HG02885 (cell line): Measurements from ENCODE around the gene AK8.
"Not testable (repeated sequence)": the region's sequence is repeated elsewhere in the genome, so short reads cannot be mapped to it uniquely, and the experiment has no call there.

Experiments
- ATAC-seq: cut with Tn5 transposase; IDR thresholded peaks from one replicate; pipeline ENCODE4 v1.9.1; 2021; ENCODE audit warnings: mild to moderate bottlenecking; ENCODE audit not compliant: unreplicated experiment, poor library complexity

Gene AK8

GRCh38 chr9:132728071-132728470 is 150.0 kb downstream of the AK8 start:
- ATAC-seq: no peak

DNA sequence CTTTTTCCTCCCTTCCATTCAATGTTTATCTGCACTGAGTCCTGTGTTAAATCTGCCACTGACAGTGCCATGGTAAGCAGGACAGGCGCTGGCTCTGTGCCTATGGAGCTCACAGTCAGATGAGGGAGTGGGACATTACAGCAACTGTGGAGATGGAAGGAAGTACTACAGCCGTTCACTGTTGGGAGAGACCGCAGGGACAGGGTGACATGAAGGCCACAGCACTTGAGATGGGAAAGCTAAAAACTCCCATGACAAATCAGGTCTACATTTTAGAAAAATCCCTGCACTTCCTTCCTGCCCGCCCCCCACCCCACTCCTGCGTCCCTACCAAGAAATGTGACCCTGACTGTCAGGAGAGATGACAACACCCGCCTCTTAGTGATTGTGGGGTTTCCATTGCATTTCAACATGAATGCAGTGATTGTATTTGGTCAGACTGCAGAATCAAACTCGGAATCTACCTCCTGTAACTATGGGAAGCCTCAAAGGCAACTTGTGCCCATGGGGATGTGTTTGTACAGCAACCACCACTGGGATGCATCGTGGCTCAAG is 151.4 kb downstream of the AK8 start:
- no peak for ATAC-seq

DNA sequence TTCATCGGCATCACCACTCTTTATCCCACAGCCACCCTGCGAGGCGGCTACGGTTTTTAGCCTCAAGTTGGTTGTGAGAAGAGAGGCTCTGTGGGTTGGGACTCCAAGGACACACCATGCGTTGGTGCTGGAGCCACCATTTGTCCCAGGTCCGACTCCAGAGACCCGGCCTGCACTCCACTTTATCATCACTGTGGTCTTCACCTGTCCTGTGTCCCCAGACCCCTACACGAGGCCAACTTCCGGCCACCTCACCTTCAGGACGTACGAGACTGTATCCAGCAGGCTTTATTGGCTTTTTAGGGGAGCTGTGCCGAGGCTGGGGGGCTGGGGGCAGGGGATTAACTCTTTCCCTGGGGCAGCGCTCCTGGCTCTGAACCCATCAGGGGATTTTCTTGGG is 152.8 kb downstream of the AK8 start:
- no peak for ATAC-seq

GRCh38 chr9:132723809-132724208 is 154.3 kb downstream of the AK8 start:
- no peak for ATAC-seq

DNA sequence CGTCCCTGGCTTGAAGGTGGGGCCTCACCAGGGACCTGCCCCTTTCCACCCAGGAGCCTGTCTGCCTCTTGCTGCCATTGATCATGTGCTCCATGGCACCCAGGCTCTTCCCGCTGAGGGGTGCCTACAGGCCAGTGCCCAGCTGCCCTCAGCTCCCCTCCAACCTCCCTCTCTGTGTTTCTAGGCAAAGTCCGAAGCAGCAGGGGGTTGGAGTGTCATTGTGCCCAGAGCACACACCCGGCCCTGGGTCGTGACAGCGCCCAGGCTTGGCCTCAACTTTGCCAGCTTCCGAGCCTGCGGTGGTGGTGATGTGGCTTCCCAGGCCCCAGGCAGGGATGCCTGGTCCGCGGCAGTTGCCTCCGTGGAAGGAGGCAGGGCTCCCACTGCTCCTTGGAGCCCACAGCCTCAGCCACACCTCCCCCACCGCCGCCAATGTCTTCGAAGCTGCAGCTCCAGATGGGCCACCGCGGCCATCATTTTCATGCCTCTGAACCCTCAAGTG is 155.5 kb downstream of the AK8 start:
- no peak for ATAC-seq

DNA sequence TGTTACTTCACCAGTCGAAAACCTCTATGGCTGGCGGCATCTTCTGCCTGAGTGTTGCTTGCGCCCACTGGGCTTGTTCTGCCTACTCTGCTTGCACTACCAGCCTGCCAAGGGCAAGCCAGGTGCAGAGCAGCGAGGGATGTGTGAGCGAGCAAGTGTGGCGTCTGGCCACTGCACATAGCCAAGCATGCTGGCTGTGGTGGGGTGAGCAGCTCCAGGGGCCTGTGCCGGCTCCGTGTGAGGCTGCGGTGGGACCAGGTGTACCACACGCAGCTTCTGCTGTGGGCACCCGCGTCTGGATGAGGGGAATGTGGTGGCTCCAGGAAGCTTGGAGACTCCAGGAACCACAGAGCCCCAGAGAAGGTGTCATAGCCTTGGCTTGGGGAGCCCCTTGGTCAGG is 156.4 kb downstream of the AK8 start:
- ATAC-seq: no peak

- ATAC-seq: not testable (repeated sequence)
Observed at GRCh38 chr9:132718381-132718928, 159.6 kb downstream of the AK8 start.

GRCh38 chr9:132717326-132717945 is 160.6 kb downstream of the AK8 start:
- ATAC-seq: no peak

DNA sequence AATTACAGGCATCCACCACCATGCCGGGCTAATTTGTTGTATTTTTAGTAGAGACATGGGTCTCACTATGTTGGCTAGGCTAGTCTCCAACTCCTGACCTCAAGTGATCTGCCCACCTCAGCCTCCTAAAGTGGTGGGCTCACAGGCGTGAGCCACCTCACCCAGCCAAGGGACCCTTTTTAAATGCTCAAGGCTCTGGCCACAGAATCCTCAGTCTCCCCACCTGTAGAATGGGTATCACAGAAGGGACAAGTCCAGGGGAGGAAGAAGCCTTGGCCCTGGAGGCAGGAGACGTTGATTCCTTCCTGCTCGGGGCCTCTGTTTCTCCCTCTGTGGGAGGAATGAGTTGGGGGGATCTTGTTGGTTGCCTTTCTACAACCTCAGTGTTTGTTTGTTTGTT is 162.1 kb downstream of the AK8 start:
- ATAC-seq: no peak

DNA sequence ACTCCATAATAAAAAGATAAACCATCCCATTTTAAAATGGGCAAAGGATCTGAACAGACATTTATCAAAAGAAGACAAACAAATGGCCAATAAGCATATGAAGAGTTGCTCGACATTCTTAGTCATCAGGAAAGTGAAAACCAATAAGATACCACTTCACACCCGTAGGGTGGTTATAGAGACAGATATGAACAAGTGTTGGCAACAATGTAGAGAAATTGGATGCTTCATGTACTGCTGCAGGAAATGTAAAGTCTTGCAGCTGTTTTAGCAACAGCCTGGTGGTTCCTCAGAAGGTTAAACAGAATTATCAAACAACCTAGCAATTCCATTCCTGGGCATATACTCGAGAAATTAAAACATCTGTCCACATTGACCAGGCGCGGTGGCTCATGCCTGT is 165.3 kb downstream of the AK8 start:
- ATAC-seq: no peak

GRCh38 chr9:132711846-132712245 is 166.2 kb downstream of the AK8 start:
- ATAC-seq: no peak

GRCh38 chr9:132711152-132711551 is 166.9 kb downstream of the AK8 start:
- ATAC-seq: not testable (repeated sequence)

DNA sequence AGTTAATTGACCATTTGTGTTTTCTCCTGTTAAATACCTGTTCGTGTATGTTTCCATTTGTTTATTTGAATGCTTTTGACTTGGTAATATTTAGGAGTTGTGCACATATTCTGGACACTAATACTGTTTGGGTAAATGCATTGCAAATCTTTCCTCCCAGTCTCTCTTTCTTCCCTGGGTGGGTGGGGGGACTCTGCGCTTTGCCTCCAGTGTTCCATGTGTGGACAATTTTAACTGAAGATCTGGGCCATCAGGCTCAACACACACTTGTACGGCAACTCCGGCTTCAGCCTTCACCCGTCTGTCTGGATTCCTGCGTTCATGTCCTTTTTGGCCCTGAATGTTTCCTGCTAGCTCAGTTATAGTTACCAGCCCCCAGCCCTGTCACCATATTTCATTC is 167.8 kb downstream of the AK8 start:
- ATAC-seq: no peak

GRCh38 chr9:132708769-132709430 is 169.2 kb downstream of the AK8 start:
- no peak for ATAC-seq

GRCh38 chr9:132708239-132708638 is 169.8 kb downstream of the AK8 start:
- ATAC-seq: no peak

DNA sequence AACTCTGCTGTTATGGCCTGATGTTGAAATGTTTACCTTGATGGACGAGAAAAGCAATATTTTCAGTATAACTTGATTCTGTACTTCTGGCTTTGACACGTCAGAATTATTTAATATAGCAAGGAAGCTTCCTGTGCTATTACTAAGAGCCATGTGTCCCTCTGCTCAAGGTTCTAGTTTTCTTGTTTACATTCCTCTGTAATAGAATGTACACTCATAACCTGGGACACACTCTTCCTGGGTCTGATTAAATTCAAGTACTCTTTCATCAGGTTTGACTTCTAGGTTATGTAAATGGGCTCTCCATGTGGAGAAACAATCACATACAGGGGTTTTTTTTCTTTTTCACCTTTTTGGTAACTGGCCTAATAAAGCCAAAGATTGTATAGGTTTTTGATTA is 174.7 kb downstream of the AK8 start:
- ATAC-seq: no peak

DNA sequence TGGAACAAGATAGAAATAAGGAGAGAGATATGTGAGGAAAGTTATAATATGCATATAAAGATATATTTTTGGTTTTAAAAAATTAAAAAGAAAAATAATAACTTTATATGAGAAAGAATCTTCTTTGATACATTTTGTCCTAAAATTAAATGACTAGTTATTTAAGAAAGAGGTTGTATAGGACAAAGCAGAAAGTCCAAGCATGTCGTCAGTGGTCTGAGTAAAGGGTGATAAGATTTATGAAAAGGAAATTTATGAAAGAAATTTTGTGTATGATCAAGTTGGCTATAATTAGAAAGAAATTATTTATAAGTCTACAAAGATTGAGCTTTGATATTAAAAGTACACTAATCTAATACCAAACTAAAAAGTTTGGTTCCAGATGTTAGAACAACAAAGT is 175.8 kb downstream of the AK8 start:
- no peak for ATAC-seq

DNA sequence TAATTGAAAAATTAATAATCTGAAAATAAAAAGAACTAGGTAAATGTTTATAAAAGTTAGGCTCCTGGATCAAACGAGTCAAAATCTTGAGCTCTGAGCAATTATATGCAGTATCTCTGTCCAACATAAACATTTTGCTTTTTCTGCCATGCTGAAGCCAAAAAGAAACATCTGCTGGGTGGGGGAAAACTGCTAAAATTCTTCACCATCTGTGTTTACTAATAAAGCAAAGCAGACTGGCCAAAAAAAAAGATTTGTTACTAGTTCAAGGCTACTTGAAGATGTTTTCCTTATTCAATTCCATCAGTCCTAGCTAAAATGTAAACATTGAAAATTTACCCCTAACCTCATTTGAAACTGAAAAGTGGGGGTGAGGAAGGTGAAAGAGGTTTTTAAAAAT is 178.1 kb downstream of the AK8 start:
- ATAC-seq: no peak

- ATAC-seq: no peak
Observed at GRCh38 chr9:132698989-132699388, 179.1 kb downstream of the AK8 start.

GRCh38 chr9:132697230-132697629 is 180.9 kb downstream of the AK8 start:
- ATAC-seq: no peak

- no peak for ATAC-seq
Observed at GRCh38 chr9:132694144-132694543, 183.9 kb downstream of the AK8 start.

- no peak for ATAC-seq
Observed at GRCh38 chr9:132690696-132691095, 187.4 kb downstream of the AK8 start.
